A549 (cell line): ENCODE measurements around the gene MRPL12.

Source experiments
- BHLHE40 ChIP-seq: IDR thresholded peaks from 2 replicates; pipeline ENCODE4 v1.6.1; 2012; ENCODE audit warnings: low read depth, low read length, inconsistent platforms
- RAD21 ChIP-seq, 2 experiments: fragments of >200 bp in 1 of 2; sonication (Bioruptor Twin) in 1 of 2; formaldehyde crosslinking in 1 of 2; IDR thresholded peaks in 1 of 2; conservative IDR thresholded peaks in 1 of 2; 2 replicates in 1 of 2; 3 replicates in 1 of 2; pipeline ENCODE4 v1.6.1; 2012 to 2018; ENCODE audit warnings: inconsistent platforms in 1 of 2
- RCOR1 ChIP-seq: fragments of 150-350 bp; IDR thresholded peaks from 2 replicates; pipeline ENCODE4 v1.6.1; 2014; ENCODE audit warnings: antibody characterized with exemption, low read length, low read depth

DNA sequence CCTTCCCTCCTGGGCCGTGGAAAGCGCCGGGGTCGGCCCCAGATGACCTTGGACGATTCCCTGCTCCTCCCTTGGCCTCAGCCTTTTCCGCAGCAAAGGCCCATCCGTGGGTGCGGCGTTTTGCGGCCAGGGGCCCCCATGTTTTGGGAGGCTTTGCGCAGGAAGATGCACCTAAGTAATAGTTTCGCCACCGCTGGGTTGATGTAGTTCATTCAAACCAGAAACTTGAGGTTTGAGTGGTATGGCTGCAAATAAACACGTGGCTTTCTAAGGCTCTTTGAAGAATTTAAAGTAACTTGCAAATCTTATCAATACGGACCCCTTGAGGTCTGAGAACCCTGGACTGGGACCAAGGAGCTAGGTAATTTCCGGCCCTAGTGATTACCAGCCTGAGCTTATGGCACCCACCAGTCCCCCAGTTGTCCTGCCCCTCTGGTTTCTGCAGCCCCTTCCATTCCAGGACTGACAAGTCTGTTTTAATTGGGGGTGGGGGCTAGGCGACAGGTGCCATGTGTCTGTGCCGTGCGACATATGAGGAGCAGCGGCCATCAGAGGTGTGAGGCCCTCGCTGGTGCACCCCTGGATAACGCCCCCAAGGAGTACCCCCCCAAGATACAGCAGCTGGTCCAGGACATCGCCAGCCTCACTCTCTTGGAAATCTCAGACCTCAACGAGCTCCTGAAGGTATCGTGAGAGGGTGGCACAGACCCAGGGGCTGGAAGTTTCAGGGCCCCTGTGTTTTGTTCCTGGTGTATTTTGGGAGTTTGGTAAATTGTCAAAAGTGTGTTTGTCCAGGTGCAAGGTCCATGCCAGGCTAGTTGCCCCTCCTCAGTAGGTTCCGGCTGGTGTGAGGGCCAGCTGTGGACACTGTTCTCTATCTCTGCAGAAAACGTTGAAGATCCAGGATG lies 834 bp downstream of the MRPL12 start:
- TF ChIP-seq RAD21 (conservative IDR thresholded peaks at IDR 0.05 in 1 of 2, IDR thresholded peaks at IDR 0.05 in 1 of 2) (no peak), BHLHE40 (no peak), RCOR1 (no peak)
